MG63 (cell line): ENCODE results near the gene SULT2A1. TPM values are rescaled to one million over a fixed set of nuclear protein-coding genes. Genes with fewer than 3 reads are reported as not detected.
A peak's percentile ranks its signal among the peaks of the same experiment; 100 is the strongest.
"Not testable (repeated sequence)": the region's sequence is repeated elsewhere in the genome, so short reads cannot be mapped to it uniquely, and the experiment has no call there.

Experiments used
- DNase-seq: peaks from one replicate; pipeline ENCODE4 v3.0.0-alpha.2; 2020
- H3K27me3 ChIP-seq: fragments of 250-450 bp; sonication (Bioruptor Pico); 2 replicates; pipeline ENCODE4 v1.5.1; 2020; ENCODE audit warnings: mild to moderate bottlenecking, moderate library complexity
- H3K36me3 ChIP-seq: fragments of 250-450 bp; sonication (Bioruptor Pico); 2 replicates; pipeline ENCODE4 v1.5.1; 2020; ENCODE audit warnings: mild to moderate bottlenecking, moderate library complexity
- H3K4me3 ChIP-seq: fragments of 250-450 bp; sonication (Bioruptor Pico); 2 replicates; pipeline ENCODE4 v1.5.1; 2020; ENCODE audit warnings: mild to moderate bottlenecking, moderate library complexity
- H3K9me3 ChIP-seq: fragments of 250-450 bp; sonication (Bioruptor Pico); 2 replicates; pipeline ENCODE4 v1.5.1; 2020; ENCODE audit warnings: mild to moderate bottlenecking, moderate library complexity
- total RNA-seq: library from RNA; depleted of rRNA; stranded (reverse); fragments of >200 nt; shearing (Covaris generic); gene quantifications from 2 replicates; pipeline ENCODE4 v1.2.3, GENCODE V29; 2014; ENCODE audit warnings: low replicate concordance; rRNA removed

Gene SULT2A1
- total RNA-seq, result not detected in 2 replicates

DNA sequence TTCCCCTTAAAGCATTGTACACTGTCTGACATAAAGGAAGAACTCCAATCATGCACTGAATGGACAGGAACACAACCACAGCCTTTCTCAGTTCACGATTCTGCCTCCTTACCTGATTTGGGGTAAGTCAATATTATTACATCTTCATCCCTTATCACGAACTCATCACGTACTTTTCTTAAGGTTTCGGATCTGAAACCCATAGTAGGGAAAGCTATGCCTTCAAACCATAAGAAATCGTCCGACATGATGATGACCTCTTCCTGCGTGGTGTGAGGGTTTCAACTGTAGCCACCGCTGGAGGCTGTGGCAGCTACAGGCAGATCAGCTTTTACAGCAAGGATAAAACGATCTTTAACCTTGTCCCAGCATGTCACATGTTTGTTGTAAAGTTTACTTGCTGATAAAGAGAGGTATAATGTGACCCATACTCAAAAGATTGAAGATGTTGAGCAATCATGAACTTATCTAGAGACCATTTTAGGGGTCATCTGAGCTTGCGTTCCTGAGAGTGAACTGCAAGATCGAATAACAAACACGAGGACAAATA lies at the start of gene SULT2A1:
Gene SULT2A1 (minus strand): TSS at position 306 of the 550 bp plus-strand sequence. CDS start 58 bp downstream, at position 248.
- no peaks in the 10 kb centered on the region for H3K36me3 ChIP-seq
- H3K9me3 ChIP-seq, result no peaks in the 10 kb centered on the region
- H3K4me3 ChIP-seq, result no peak within 1 kb of the TSS
- no peak for DNase-seq
- H3K27me3 ChIP-seq, result peaks cover 51% of the 10 kb centered on the region

- not testable (repeated sequence) for H3K9me3 ChIP-seq, H3K27me3 ChIP-seq, H3K4me3 ChIP-seq, H3K36me3 ChIP-seq, DNase-seq
Observed at GRCh38 chr19:47928581-47928980, 42.5 kb upstream of the SULT2A1 start.

- not testable (repeated sequence) for H3K27me3 ChIP-seq, H3K9me3 ChIP-seq, H3K4me3 ChIP-seq, DNase-seq, H3K36me3 ChIP-seq
Observed at GRCh38 chr19:47920107-47920506, 34.0 kb upstream of the SULT2A1 start.

DNA sequence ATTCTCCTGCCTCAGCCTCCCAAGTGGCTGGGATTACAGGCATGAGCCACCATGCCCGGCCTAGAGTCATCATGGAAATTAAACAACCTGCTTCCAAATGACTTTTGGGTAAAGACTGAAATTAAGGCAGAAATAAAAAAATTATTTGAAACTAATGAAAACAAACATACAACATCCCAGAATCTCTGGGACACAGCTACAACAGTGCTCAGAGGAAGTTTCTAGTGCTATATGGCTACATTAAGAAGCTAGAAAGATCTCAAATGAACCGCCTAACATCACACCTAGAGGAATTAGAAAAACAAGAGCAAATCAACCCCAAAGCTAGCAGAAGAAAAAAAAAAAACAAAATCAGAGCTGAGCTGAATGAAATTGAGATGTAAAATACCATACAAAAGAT lies 24.1 kb upstream of the SULT2A1 start:
- not testable (repeated sequence) for H3K9me3 ChIP-seq, H3K4me3 ChIP-seq, H3K27me3 ChIP-seq, H3K36me3 ChIP-seq, DNase-seq

DNA sequence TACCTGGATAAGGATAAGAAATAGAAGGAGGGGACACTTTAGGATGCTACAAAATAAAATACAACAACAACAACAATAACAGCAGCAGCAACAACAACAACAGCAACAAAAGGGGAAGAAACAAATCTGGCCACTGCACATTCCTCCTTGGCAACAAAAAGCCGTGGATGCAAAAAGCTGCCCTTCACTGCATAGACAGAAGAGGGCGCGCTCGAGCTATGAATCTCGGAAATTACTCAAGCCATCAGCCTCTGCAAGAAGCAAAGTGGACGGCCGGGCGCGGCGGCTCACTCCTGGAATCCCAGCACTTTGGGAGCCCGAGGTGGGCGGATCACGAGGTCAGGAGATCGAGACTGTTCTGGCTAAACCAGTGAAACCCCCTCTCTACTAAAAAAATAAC lies 23.2 kb upstream of the SULT2A1 start:
- not testable (repeated sequence) for H3K9me3 ChIP-seq, H3K4me3 ChIP-seq, H3K27me3 ChIP-seq, H3K36me3 ChIP-seq
- DNase-seq, result peak; percentile 48

DNA sequence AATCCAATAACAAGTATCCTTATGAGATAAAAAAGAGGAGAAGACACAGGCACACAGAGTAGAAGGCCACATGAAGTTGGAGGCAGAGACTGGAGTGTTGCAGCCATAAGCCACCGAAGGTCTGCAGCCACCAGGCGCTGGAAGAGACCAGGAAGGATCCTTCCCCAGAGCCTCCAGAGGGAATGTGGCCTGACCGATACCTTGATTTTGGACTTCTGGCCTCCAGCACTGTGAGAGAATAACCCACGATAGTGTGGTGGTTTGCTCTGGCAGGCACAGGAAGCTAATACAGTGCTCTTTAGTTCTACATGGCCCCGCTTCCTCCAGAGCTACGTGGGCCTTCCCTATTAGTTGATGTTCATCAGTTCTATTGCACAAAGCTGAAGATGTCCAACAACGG lies 15.3 kb upstream of the SULT2A1 start:
- peaks cover 7% of the 10 kb centered on the region for H3K27me3 ChIP-seq
- no peak overlapping the region for H3K4me3 ChIP-seq
- DNase-seq, result no peak
- no peaks in the 10 kb centered on the region for H3K36me3 ChIP-seq
- H3K9me3 ChIP-seq, result no peaks in the 10 kb centered on the region

- DNase-seq, result no peak
- no peak overlapping the region for H3K4me3 ChIP-seq
- H3K27me3 ChIP-seq, result peaks cover 7% of the 10 kb centered on the region
Observed at GRCh38 chr19:47899335-47899734, 13.2 kb upstream of the SULT2A1 start.

GRCh38 chr19:47897861-47898260 lies 11.7 kb upstream of the SULT2A1 start:
- Histone ChIP-seq H3K27me3 (peaks cover 7% of the 10 kb centered on the region), H3K9me3 (no peaks in the 10 kb centered on the region), H3K36me3 (no peaks in the 10 kb centered on the region), H3K4me3 (no peak overlapping the region)
- DNase-seq, result no peak

More at GRCh38 chr19:47899335-47899734, 13.2 kb upstream of the SULT2A1 start:
- Histone ChIP-seq H3K9me3 (no peaks in the 10 kb centered on the region), H3K36me3 (no peaks in the 10 kb centered on the region)

DNA sequence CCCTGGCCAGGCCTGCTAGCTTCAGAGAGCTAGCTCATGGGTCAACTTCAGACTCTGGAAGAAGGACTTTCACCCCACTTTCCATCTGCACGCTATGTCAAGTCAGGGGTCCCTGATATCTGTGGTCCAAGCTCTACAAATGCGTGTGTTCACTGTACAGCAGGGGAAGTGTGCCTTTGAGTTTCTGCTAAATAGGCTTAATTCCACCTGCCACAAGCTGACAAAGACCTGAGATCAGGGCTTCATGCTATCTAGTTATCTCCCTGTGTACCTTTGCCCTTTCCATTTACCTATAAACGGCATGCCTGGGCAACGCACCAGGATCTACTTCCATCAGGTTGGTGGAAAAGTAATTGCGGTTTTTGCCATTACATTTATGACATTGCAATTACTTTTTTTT lies 10.7 kb upstream of the SULT2A1 start:
- Histone ChIP-seq H3K4me3 (no peak overlapping the region), H3K9me3 (no peaks in the 10 kb centered on the region), H3K36me3 (no peaks in the 10 kb centered on the region), H3K27me3 (no peaks in the 10 kb centered on the region)
- no peak for DNase-seq

- Histone ChIP-seq H3K9me3 (no peaks in the 10 kb centered on the region), H3K27me3 (no peaks in the 10 kb centered on the region), H3K4me3 (no peak overlapping the region), H3K36me3 (no peaks in the 10 kb centered on the region)
- no peak for DNase-seq
Observed at GRCh38 chr19:47896019-47896418, 9.9 kb upstream of the SULT2A1 start.

GRCh38 chr19:47895165-47895782 lies 9.2 kb upstream of the SULT2A1 start:
- DNase-seq, result no peak
- H3K9me3 ChIP-seq, result no peaks in the 10 kb centered on the region
- H3K4me3 ChIP-seq, result no peak overlapping the region
- no peaks in the 10 kb centered on the region for H3K27me3 ChIP-seq
- no peaks in the 10 kb centered on the region for H3K36me3 ChIP-seq

GRCh38 chr19:47891923-47892666 lies 6.0 kb upstream of the SULT2A1 start:
- H3K4me3 ChIP-seq, result no peak overlapping the region
- H3K9me3 ChIP-seq, result no peaks in the 10 kb centered on the region
- peaks cover 8% of the 10 kb centered on the region; the same call in 1 of the 2 replicates for H3K27me3 ChIP-seq
- no peak for DNase-seq
- H3K36me3 ChIP-seq, result no peaks in the 10 kb centered on the region

DNA sequence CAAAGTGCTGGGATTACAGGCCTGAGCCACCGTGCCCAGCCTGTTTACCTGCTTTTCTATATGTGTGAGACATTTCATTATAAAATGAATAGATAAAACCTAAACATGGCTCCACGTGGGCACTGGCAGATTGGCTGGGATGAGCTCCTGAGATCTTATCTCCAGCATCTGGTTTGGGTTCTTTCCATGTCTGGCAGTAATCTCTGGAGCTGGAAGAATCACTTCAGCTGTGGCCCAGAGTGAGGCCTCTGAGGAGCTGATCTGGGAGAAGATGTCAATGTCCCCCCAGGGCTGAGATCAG lies 5.5 kb upstream of the SULT2A1 start:
- no peak for DNase-seq
- Histone ChIP-seq H3K9me3 (no peaks in the 10 kb centered on the region), H3K27me3 (peaks cover 14% of the 10 kb centered on the region), H3K4me3 (no peak overlapping the region), H3K36me3 (no peaks in the 10 kb centered on the region)

GRCh38 chr19:47890865-47891621 lies 4.9 kb upstream of the SULT2A1 start:
- H3K4me3 ChIP-seq, result no peak overlapping the region

DNA sequence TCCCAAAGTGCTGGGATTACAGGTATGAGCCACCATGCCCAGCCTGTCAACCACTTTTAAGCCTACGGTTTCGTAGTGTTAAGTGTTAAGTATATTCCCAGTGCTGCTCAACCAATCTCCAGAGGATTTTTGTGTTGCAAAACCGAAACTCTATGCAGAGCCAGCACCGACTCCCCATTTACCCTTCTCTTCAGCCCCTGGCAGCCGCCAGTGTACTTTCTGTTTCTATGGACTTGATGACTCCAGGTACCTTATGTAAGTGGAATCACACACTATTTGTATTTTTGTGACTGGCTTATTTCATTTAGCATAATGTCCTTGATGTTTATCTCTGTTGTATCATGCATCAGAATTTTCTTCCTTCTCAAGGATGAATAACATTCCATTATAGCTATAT lies 1.1 kb downstream of the SULT2A1 start:
- Histone ChIP-seq H3K36me3 (no peaks in the 10 kb centered on the region), H3K27me3 (peaks cover 51% of the 10 kb centered on the region), H3K9me3 (no peaks in the 10 kb centered on the region), H3K4me3 (no peak overlapping the region)
- DNase-seq, result no peak

More at GRCh38 chr19:47890865-47891621, 4.9 kb upstream of the SULT2A1 start:
- H3K27me3 ChIP-seq, result peaks cover 19% of the 10 kb centered on the region
- DNase-seq, result no peak
- no peaks in the 10 kb centered on the region for H3K9me3 ChIP-seq
- H3K36me3 ChIP-seq, result no peaks in the 10 kb centered on the region

GRCh38 chr19:47882890-47883289 lies 3.2 kb downstream of the SULT2A1 start:
- DNase-seq, result no peak
- Histone ChIP-seq H3K27me3 (peaks cover 46% of the 10 kb centered on the region), H3K4me3 (no peak overlapping the region)

GRCh38 chr19:47881757-47882156 lies 4.4 kb downstream of the SULT2A1 start:
- DNase-seq, result no peak

More at GRCh38 chr19:47882890-47883289, 3.2 kb downstream of the SULT2A1 start:
- H3K36me3 ChIP-seq, result no peaks in the 10 kb centered on the region
- H3K9me3 ChIP-seq, result no peaks in the 10 kb centered on the region

More at GRCh38 chr19:47881757-47882156, 4.4 kb downstream of the SULT2A1 start:
- Histone ChIP-seq H3K36me3 (no peaks in the 10 kb centered on the region), H3K4me3 (no peak overlapping the region), H3K27me3 (peaks cover 42% of the 10 kb centered on the region), H3K9me3 (no peaks in the 10 kb centered on the region)
